ENCODE data around the gene IGSF9B.

GRCh38 chr11:133921026-133921425 is 35.7 kb downstream of the IGSF9B start:
- TF ChIP-seq TEAD4 (IDR thresholded peaks at IDR 0.05) (no peak), MAX (IDR thresholded peaks at IDR 0.05) (no peak), USF1 (IDR thresholded peaks at IDR 0.05) (no peak), EP300 (IDR thresholded peaks at IDR 0.05; ENCODE audit: borderline replicate concordance) (no peak), RAD21 (IDR thresholded peaks at IDR 0.05; ENCODE audit: low read depth) (no peak), CEBPB (IDR thresholded peaks at IDR 0.05) (no peak), FOXM1 (IDR thresholded peaks at IDR 0.05; ENCODE audit: borderline replicate concordance, low read depth) (no peak), REST (IDR thresholded peaks at IDR 0.05; ENCODE audit: low read depth) (no peak), TCF12 (IDR thresholded peaks at IDR 0.05; ENCODE audit: low read depth) (no peak), YY1 (IDR thresholded peaks at IDR 0.05; ENCODE audit: low read depth) (no peak), ZBTB7A (IDR thresholded peaks at IDR 0.05; ENCODE audit: low read depth) (no peak)

Data from Ishikawa (cell line).